Prostate gland (tissue), 2 donors: ENCODE data around the gene PTPRC. TPM values are rescaled to one million over a fixed set of nuclear protein-coding genes. Genes with fewer than 3 reads are reported as not detected.

Experiments
- DNase-seq: peaks from one replicate; pipeline ENCODE4 v3.0.0-alpha.2; 2019; ENCODE audit warnings: low spot score
- H3K27ac ChIP-seq, 2 donors: fragments of 200-600 bp; sonication (generic); 2 replicates each; pipeline ENCODE4 v1.5.1; 2017 to 2019
- H3K27me3 ChIP-seq: fragments of 200-600 bp; sonication (generic); replicated peaks from 2 replicates; pipeline ENCODE4 v1.5.1; 2019; ENCODE audit not compliant: insufficient read depth
- H3K36me3 ChIP-seq, 2 donors: fragments of 200-600 bp; sonication (generic); 1 replicate in 1 of 2; 2 replicates in 1 of 2; pipeline versions ENCODE4 v1.5.1 to v1.8.1; 2017 to 2019
- H3K4me1 ChIP-seq: fragments of 200-600 bp; sonication (generic); replicated peaks from 2 replicates; pipeline ENCODE4 v1.5.1; 2019
- H3K4me3 ChIP-seq, 2 donors: fragments of 200-600 bp; sonication (generic); 2 replicates each; pipeline ENCODE4 v1.5.1; 2017 to 2019
- H3K9me3 ChIP-seq: fragments of 200-600 bp; sonication (generic); 2 replicates; pipeline ENCODE4 v1.5.1; 2017
- POLR2A ChIP-seq: fragments of 450-650 bp; IDR thresholded peaks from one replicate; pipeline ENCODE4 v1.6.1; 2016; ENCODE audit warnings: antibody characterized with exemption, mild to moderate bottlenecking
- POLR2AphosphoS5 ChIP-seq: sonication (generic); formaldehyde crosslinking; IDR thresholded peaks from one replicate; pipeline ENCODE4 v1.6.1; 2017; ENCODE audit warnings: antibody characterized with exemption
- WGBS: methylation state at CpG from one replicate; pipeline ENCODE4 v1.1.5; 2018; 5-methylcytosine and 5-hydroxymethylcytosine counted together
- intact Hi-C: fragments of 100-400 bp; cut with DNase I; formaldehyde crosslinking; loops from one replicate; pipeline ENCODE4 v1.14.2; 2022
- total RNA-seq, 2 donors: library from RNA; depleted of rRNA; stranded (reverse); fragments of >200 nt; gene quantifications; one replicate each; pipeline ENCODE4 v1.1.0, GENCODE V29; 2016
- TF ChIP-seq, protein P1 (sequence below), 4 experiments: fragments of 200-600 bp in 2 of 4; fragments of 450-650 bp in 2 of 4; sonication (generic) in 2 of 4; IDR thresholded peaks; 1 replicate in 3 of 4; 2 replicates in 1 of 4; pipeline ENCODE4 v1.5.1; 2016 to 2019; ENCODE audit warnings: antibody characterized with exemption in 4 of 4, mild to moderate bottlenecking in 2 of 4, moderate library complexity in 2 of 4

The PTPRC gene
- total RNA-seq, 2 donors from 2014 or later, result 8.9 to 9.5 TPM

GRCh38 chr1:198647055-198647454, 8.2 kb downstream of the PTPRC start:
- TF ChIP-seq POLR2AphosphoS5 (no peak), POLR2A (no peak)
- TF ChIP-seq, protein P1, sequence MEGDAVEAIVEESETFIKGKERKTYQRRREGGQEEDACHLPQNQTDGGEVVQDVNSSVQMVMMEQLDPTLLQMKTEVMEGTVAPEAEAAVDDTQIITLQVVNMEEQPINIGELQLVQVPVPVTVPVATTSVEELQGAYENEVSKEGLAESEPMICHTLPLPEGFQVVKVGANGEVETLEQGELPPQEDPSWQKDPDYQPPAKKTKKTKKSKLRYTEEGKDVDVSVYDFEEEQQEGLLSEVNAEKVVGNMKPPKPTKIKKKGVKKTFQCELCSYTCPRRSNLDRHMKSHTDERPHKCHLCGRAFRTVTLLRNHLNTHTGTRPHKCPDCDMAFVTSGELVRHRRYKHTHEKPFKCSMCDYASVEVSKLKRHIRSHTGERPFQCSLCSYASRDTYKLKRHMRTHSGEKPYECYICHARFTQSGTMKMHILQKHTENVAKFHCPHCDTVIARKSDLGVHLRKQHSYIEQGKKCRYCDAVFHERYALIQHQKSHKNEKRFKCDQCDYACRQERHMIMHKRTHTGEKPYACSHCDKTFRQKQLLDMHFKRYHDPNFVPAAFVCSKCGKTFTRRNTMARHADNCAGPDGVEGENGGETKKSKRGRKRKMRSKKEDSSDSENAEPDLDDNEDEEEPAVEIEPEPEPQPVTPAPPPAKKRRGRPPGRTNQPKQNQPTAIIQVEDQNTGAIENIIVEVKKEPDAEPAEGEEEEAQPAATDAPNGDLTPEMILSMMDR (IDR thresholded peaks at IDR 0.05), result no peak
- H3K4me3 ChIP-seq, result no peak overlapping the region
- H3K27ac ChIP-seq, result no peak overlapping the region
- DNase-seq, result no peak
- H3K9me3 ChIP-seq, result no peaks in the 10 kb centered on the region
- H3K4me1 ChIP-seq, result no peaks in the 10 kb centered on the region
- no peaks in the 10 kb centered on the region for H3K27me3 ChIP-seq
- 82% methylated on average over 1 of the region's 1 CpG for WGBS
- H3K36me3 ChIP-seq, result no peaks in the 10 kb centered on the region
- intact Hi-C loops, result no loop called here

- Histone ChIP-seq H3K36me3 (no peaks in the 10 kb centered on the region), H3K4me3 (no peak overlapping the region), H3K27ac (no peak overlapping the region), H3K27me3 (no peaks in the 10 kb centered on the region), H3K4me1 (no peaks in the 10 kb centered on the region), H3K9me3 (no peaks in the 10 kb centered on the region)
- no peak for DNase-seq
- intact Hi-C loops, result no loop called here
- no peak for TF ChIP-seq POLR2A
- TF ChIP-seq, protein P1 (IDR thresholded peaks at IDR 0.05), result no peak
- no peak for TF ChIP-seq POLR2AphosphoS5
These were observed 9.8 kb downstream of the PTPRC start for GRCh38 chr1:198648592-198648991.

DNA sequence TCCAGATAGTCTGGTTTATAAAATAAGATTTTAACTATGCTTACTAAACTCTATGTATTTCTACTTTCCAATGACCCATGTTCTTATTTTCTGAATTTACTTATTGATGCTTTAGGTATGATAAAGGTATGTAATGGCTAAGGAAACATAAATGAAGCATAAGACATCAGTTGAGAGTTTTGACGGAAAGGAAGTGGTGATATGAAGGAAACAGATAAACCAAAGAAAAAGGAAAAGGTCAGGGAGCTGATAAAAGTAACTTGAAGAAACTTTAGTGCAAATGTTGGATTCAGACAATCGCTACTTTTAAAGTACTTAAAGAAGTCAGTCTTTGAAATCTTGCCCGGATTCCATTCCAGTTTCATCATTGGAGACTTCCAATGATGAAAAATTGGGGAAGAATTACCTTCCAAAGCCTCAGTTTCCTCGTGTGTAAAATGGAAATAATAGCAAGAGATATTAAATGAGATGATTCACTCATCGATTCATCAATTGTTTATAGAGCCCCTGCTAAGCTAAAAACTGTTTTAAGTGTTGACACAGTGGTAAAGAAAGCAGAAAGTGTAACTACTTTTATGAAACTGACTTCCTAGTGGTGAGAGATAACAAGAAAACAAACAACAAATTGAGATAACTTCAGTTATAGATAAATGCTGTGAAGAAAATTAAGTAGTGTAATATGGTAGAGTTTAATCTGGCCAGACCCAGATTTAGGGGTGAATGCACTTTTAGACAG, 10.6 kb downstream of the PTPRC start:
- WGBS, result 86% methylated on average over 5 of the region's 5 CpGs
- Histone ChIP-seq H3K27me3 (no peaks in the 10 kb centered on the region), H3K27ac (no peak overlapping the region), H3K9me3 (no peaks in the 10 kb centered on the region), H3K4me3 (no peak overlapping the region), H3K4me1 (no peaks in the 10 kb centered on the region), H3K36me3 (no peaks in the 10 kb centered on the region)
- TF ChIP-seq POLR2A, result no peak
- TF ChIP-seq, protein P1 (IDR thresholded peaks at IDR 0.05), result no peak
- no peak for DNase-seq
- intact Hi-C loops, result no loop called here

GRCh38 chr1:198649968-198650338, 11.1 kb downstream of the PTPRC start:
- 95% methylated on average over 2 of the region's 2 CpGs for WGBS
- no peak for TF ChIP-seq POLR2AphosphoS5
- TF ChIP-seq POLR2A, result no peak
- intact Hi-C loops, result no loop called here

GRCh38 chr1:198650506-198650905, 11.7 kb downstream of the PTPRC start:
- DNase-seq, result no peak
- Histone ChIP-seq H3K27ac (no peak overlapping the region), H3K36me3 (no peaks in the 10 kb centered on the region), H3K4me3 (no peak overlapping the region), H3K9me3 (no peaks in the 10 kb centered on the region), H3K4me1 (no peaks in the 10 kb centered on the region), H3K27me3 (no peaks in the 10 kb centered on the region)
- 68% methylated on average over 1 of the region's 1 CpG for WGBS
- no peak for TF ChIP-seq POLR2AphosphoS5
- TF ChIP-seq, protein P1 (IDR thresholded peaks at IDR 0.05), result no peak
- TF ChIP-seq POLR2A, result no peak
- intact Hi-C loops, result no loop called here

More at GRCh38 chr1:198649968-198650338, 11.1 kb downstream of the PTPRC start:
- no peaks in the 10 kb centered on the region for H3K4me1 ChIP-seq
- H3K9me3 ChIP-seq, result no peaks in the 10 kb centered on the region
- no peak for DNase-seq
- no peak overlapping the region for H3K4me3 ChIP-seq
- H3K27ac ChIP-seq, result no peak overlapping the region
- no peaks in the 10 kb centered on the region for H3K36me3 ChIP-seq
- no peaks in the 10 kb centered on the region for H3K27me3 ChIP-seq
